Skeletal muscle tissue (tissue), 1 donor: Measurements from ENCODE around the gene UPK1A. TPM values are rescaled to one million over a fixed set of nuclear protein-coding genes. Genes with fewer than 3 reads are reported as not detected.

Experiments used
- total RNA-seq: library from RNA; depleted of rRNA; stranded (reverse); fragments of >200 nt; gene quantifications from one replicate; pipeline ENCODE4 v1.2.3, GENCODE V29; 2014

Gene UPK1A
- total RNA-seq, 1 donor from 2014 or later: not detected

Other genes with a start within 250 kb of the UPK1A start
- gene FFAR2, start 218.3 kb upstream of the UPK1A start, total RNA-seq: 1.0 TPM
- not detected for gene KRTDAP, start 176.1 kb upstream of the UPK1A start, total RNA-seq
- not detected for gene DMKN, start 152.9 kb upstream of the UPK1A start, total RNA-seq
- not detected for gene SBSN, start 138.2 kb upstream of the UPK1A start, total RNA-seq
- gene GAPDHS, start 133.1 kb upstream of the UPK1A start, total RNA-seq: not detected
- 55.3 TPM for gene TMEM147, start 120.9 kb upstream of the UPK1A start, total RNA-seq
- gene ATP4A, start 102.9 kb upstream of the UPK1A start, total RNA-seq: not detected
- gene PMIS2, start 80.3 kb upstream of the UPK1A start, total RNA-seq: not detected
- 5.7 TPM for gene HAUS5, start 53.8 kb upstream of the UPK1A start, total RNA-seq
- 20.9 TPM for gene RBM42, start 37.5 kb upstream of the UPK1A start, total RNA-seq
- gene ETV2, start 24.8 kb upstream of the UPK1A start, total RNA-seq: 2.1 TPM
- gene COX6B1, start 18.2 kb upstream of the UPK1A start, total RNA-seq: 368 TPM
- gene ZBTB32, start 38.0 kb downstream of the UPK1A start, total RNA-seq: not detected
- gene KMT2B, start 51.5 kb downstream of the UPK1A start, total RNA-seq: 5.7 TPM
- 3.1 TPM for gene IGFLR1, start 75.9 kb downstream of the UPK1A start, total RNA-seq
- gene U2AF1L4, start 78.9 kb downstream of the UPK1A start, total RNA-seq: 3.7 TPM
- 7.8 TPM for gene PSENEN, start 79.1 kb downstream of the UPK1A start, total RNA-seq
- 3.1 TPM for gene LIN37, start 82.1 kb downstream of the UPK1A start, total RNA-seq
- 52.7 TPM for gene HSPB6, start 90.5 kb downstream of the UPK1A start, total RNA-seq
- 1.0 TPM for gene PROSER3, start 91.7 kb downstream of the UPK1A start, total RNA-seq
- 1.0 TPM for gene ARHGAP33, start 109.0 kb downstream of the UPK1A start, total RNA-seq
- not detected for gene PRODH2, start 146.3 kb downstream of the UPK1A start, total RNA-seq
- gene NPHS1, start 186.0 kb downstream of the UPK1A start, total RNA-seq: under 0.01 TPM
- gene KIRREL2, start 190.4 kb downstream of the UPK1A start, total RNA-seq: not detected
- 2.1 TPM for gene APLP1, start 202.1 kb downstream of the UPK1A start, total RNA-seq
- 3.7 TPM for gene NFKBID, start 234.0 kb downstream of the UPK1A start, total RNA-seq
- 1.6 TPM for gene HCST, start 236.0 kb downstream of the UPK1A start, total RNA-seq
- 9.9 TPM for gene TYROBP, start 241.8 kb downstream of the UPK1A start, total RNA-seq